ENCODE data around the gene DOC2B. TPM values are rescaled to one million over a fixed set of nuclear protein-coding genes. Genes with fewer than 3 reads are reported as not detected.

Gene DOC2B
- polyA plus RNA-seq (2013) = 0.12 TPM

GRCh38 chr17:181245-182049 is at the start of gene DOC2B:
TSS of gene DOC2B (minus strand) at chr17:181650. CDS start at chr17:181479, 171 bp downstream.
- POLR2A ChIA-PET = no interaction called here
- Histone ChIP-seq H3K27me3 (replicated peaks in 2 of 5; ENCODE audit: control insufficient read depth in 4 of 5, insufficient read depth in 5 of 5, low read length in 4 of 5) (peaks cover 0 to 64% (median 34%) of the 10 kb centered on the region in 5 experiments), H3K4me3 (ENCODE audit: control insufficient read depth in 1 of 7, extremely low read depth in 1 of 7, insufficient read depth in 4 of 7, low read depth in 2 of 7, low read length in 6 of 7) (peak within 1 kb of the TSS; percentile 12 to 65 (median 34)), H3K9me3 (ENCODE audit: control extremely low read depth in 1 of 5, control insufficient read depth in 4 of 5, insufficient read depth in 2 of 5, low read depth in 1 of 5, low read length in 4 of 5) (no peaks in the 10 kb centered on the region), H3K36me3 (ENCODE audit: control insufficient read depth in 4 of 4, insufficient read depth in 4 of 4, low read length in 3 of 4) (no peaks in the 10 kb centered on the region), H3K4me1 (ENCODE audit: control extremely low read depth in 1 of 4, control insufficient read depth in 4 of 4, insufficient read depth in 4 of 4, low read length in 3 of 4) (peaks cover 0 to 41% (median 9%) of the 10 kb centered on the region in 4 experiments), H3K27ac (ENCODE audit: insufficient read depth in 1 of 2, low read depth in 1 of 2, low read length in 2 of 2, poor library complexity in 1 of 2, severe bottlenecking in 2 of 2) (no peak within 1 kb of the TSS)
- peak; percentile 32 to 63 (median 58) for DNase-seq
- CTCF ChIA-PET = interaction anchor here (2.0 to 2.1 kb wide), 2 partner anchors 16 to 519 kb away, joined by 4 read pairs; no protein-coding TSS in a partner anchor
- WGBS (ENCODE audit: insufficient coverage) = 4% methylated on average over 81 of the region's 120 CpGs

DNA sequence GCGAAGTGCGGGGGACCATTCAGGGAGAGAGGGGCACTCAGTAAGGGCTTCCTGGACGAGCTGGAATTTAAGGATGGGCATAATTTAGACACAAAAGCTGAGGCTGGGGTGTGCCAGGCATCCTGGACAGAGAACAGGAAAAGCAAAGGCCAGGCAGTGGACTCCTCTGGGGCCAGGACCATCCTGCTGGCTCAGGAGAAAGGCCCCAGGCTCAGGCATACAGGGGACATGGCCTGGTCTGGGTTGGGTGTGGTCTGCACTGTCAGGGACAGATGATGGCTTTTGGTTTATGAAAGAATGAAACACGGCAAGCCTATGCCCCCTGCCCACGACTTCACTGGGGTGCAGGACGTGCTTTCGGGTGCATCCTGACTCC is 48.9 kb upstream of the DOC2B start:
- H3K9me3 ChIP-seq (ENCODE audit: control extremely low read depth in 1 of 5, control insufficient read depth in 4 of 5, insufficient read depth in 2 of 5, low read depth in 1 of 5, low read length in 4 of 5) = no peaks in the 10 kb centered on the region
- no peak for DNase-seq
- peaks cover 0 to 16% (median 7%) of the 10 kb centered on the region in 5 experiments for H3K27me3 ChIP-seq (replicated peaks in 2 of 5; ENCODE audit: control insufficient read depth in 4 of 5, insufficient read depth in 5 of 5, low read length in 4 of 5)
- ChIA-PET POLR2A (no interaction called here), CTCF (interaction anchor here (1.8 kb wide), 1 partner anchor 31 kb away, joined by 5 read pairs; no protein-coding TSS in a partner anchor)
- no peak overlapping the region for H3K4me3 ChIP-seq (ENCODE audit: control insufficient read depth in 1 of 7, extremely low read depth in 1 of 7, insufficient read depth in 4 of 7, low read depth in 2 of 7, low read length in 6 of 7)
- 98% methylated on average over 7 of the region's 7 CpGs for WGBS (ENCODE audit: insufficient coverage)
- H3K4me1 ChIP-seq (ENCODE audit: control extremely low read depth in 1 of 4, control insufficient read depth in 4 of 4, insufficient read depth in 4 of 4, low read length in 3 of 4) = peaks cover 0 to 11% (median 3%) of the 10 kb centered on the region in 4 experiments
- no peak overlapping the region for H3K27ac ChIP-seq (ENCODE audit: insufficient read depth in 1 of 2, low read depth in 1 of 2, low read length in 2 of 2, poor library complexity in 1 of 2, severe bottlenecking in 2 of 2)
- no peaks in the 10 kb centered on the region for H3K36me3 ChIP-seq (ENCODE audit: control insufficient read depth in 4 of 4, insufficient read depth in 4 of 4, low read length in 3 of 4)

- peaks cover 0 to 10% (median 2%) of the 10 kb centered on the region in 4 experiments for H3K4me1 ChIP-seq (ENCODE audit: control extremely low read depth in 1 of 4, control insufficient read depth in 4 of 4, insufficient read depth in 4 of 4, low read length in 3 of 4)
- H3K4me3 ChIP-seq (ENCODE audit: control insufficient read depth in 1 of 7, extremely low read depth in 1 of 7, insufficient read depth in 4 of 7, low read depth in 2 of 7, low read length in 6 of 7) = no peak overlapping the region
- H3K36me3 ChIP-seq (ENCODE audit: control insufficient read depth in 4 of 4, insufficient read depth in 4 of 4, low read length in 3 of 4) = no peaks in the 10 kb centered on the region
- WGBS (ENCODE audit: insufficient coverage) = 96% methylated on average over 10 of the region's 15 CpGs
- H3K9me3 ChIP-seq (ENCODE audit: control extremely low read depth in 1 of 5, control insufficient read depth in 4 of 5, insufficient read depth in 2 of 5, low read depth in 1 of 5, low read length in 4 of 5) = no peaks in the 10 kb centered on the region
- peaks cover 0 to 15% (median 6%) of the 10 kb centered on the region in 5 experiments for H3K27me3 ChIP-seq (replicated peaks in 2 of 5; ENCODE audit: control insufficient read depth in 4 of 5, insufficient read depth in 5 of 5, low read length in 4 of 5)
- H3K27ac ChIP-seq (ENCODE audit: insufficient read depth in 1 of 2, low read depth in 1 of 2, low read length in 2 of 2, poor library complexity in 1 of 2, severe bottlenecking in 2 of 2) = no peak overlapping the region
- ChIA-PET CTCF (interaction anchor here (1.8 to 2.0 kb wide), 2 partner anchors 9 to 30 kb away, joined by 5 read pairs; no protein-coding TSS in a partner anchor), POLR2A (no interaction called here)
- DNase-seq = no peak
Observed at GRCh38 chr17:229709-230394, 48.4 kb upstream of the DOC2B start.

DNA sequence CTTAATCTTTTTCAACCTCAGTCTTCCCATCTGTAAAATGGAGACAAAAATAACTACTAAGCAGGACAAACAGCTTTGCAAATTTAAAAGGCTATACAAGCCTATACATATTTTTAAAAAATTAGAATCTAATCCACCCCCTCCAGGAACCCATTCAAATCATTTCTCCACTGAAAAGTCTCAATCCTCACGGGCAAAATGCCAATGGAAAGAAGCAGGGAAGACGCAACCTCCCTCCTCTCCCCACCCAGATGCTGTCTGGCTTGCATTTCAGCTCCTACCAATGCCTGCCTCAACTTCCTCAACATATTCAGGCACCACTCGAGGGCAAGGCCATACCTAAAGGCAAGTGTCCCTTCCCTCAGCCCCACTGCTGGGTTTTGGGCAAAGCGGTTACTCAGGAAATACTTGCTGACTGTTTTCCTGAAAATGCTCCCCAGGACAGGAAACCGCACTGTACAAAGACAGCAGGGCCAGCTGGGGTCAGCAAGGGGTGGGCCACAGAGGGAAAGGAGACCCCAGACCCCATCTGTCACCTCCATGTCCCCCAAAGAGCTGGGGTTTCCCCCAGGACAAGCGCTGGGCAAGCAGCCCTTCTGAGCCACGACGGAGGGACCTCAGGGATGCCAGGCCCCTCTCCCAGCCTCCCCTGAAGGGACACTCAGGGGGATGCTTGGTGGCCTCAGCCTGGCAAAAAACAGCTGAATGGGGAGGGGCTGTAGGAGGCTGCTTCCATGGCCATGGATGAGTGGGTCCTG is 47.7 kb upstream of the DOC2B start:
- Histone ChIP-seq H3K4me1 (ENCODE audit: control extremely low read depth in 1 of 4, control insufficient read depth in 4 of 4, insufficient read depth in 4 of 4, low read length in 3 of 4) (peaks cover 0 to 3% (median 0%) of the 10 kb centered on the region in 4 experiments), H3K36me3 (ENCODE audit: control insufficient read depth in 4 of 4, insufficient read depth in 4 of 4, low read length in 3 of 4) (no peaks in the 10 kb centered on the region), H3K4me3 (ENCODE audit: control insufficient read depth in 1 of 7, extremely low read depth in 1 of 7, insufficient read depth in 4 of 7, low read depth in 2 of 7, low read length in 6 of 7) (no peak overlapping the region), H3K9me3 (ENCODE audit: control extremely low read depth in 1 of 5, control insufficient read depth in 4 of 5, insufficient read depth in 2 of 5, low read depth in 1 of 5, low read length in 4 of 5) (no peaks in the 10 kb centered on the region), H3K27ac (ENCODE audit: insufficient read depth in 1 of 2, low read depth in 1 of 2, low read length in 2 of 2, poor library complexity in 1 of 2, severe bottlenecking in 2 of 2) (no peak overlapping the region), H3K27me3 (replicated peaks in 2 of 5; ENCODE audit: control insufficient read depth in 4 of 5, insufficient read depth in 5 of 5, low read length in 4 of 5) (peaks cover 0 to 9% (median 0%) of the 10 kb centered on the region in 5 experiments)
- ChIA-PET POLR2A (no interaction called here), CTCF (interaction anchor here (1.8 to 2.0 kb wide), 2 partner anchors 9 to 29 kb away, joined by 5 read pairs; no protein-coding TSS in a partner anchor)
- DNase-seq = no peak
- 70% methylated on average over 6 of the region's 8 CpGs for WGBS (ENCODE audit: insufficient coverage)

- Histone ChIP-seq H3K9me3 (ENCODE audit: control extremely low read depth in 1 of 5, control insufficient read depth in 4 of 5, insufficient read depth in 2 of 5, low read depth in 1 of 5, low read length in 4 of 5) (no peaks in the 10 kb centered on the region), H3K4me1 (ENCODE audit: control extremely low read depth in 1 of 4, control insufficient read depth in 4 of 4, insufficient read depth in 4 of 4, low read length in 3 of 4) (peaks cover 0 to 3% (median 0%) of the 10 kb centered on the region in 4 experiments), H3K36me3 (ENCODE audit: control insufficient read depth in 4 of 4, insufficient read depth in 4 of 4, low read length in 3 of 4) (no peaks in the 10 kb centered on the region), H3K27ac (ENCODE audit: insufficient read depth in 1 of 2, low read depth in 1 of 2, low read length in 2 of 2, poor library complexity in 1 of 2, severe bottlenecking in 2 of 2) (no peak overlapping the region), H3K4me3 (ENCODE audit: control insufficient read depth in 1 of 7, extremely low read depth in 1 of 7, insufficient read depth in 4 of 7, low read depth in 2 of 7, low read length in 6 of 7) (no peak overlapping the region), H3K27me3 (replicated peaks in 2 of 5; ENCODE audit: control insufficient read depth in 4 of 5, insufficient read depth in 5 of 5, low read length in 4 of 5) (peaks cover 0 to 4% (median 0%) of the 10 kb centered on the region in 5 experiments)
- WGBS (ENCODE audit: insufficient coverage) = 93% methylated on average over 12 of the region's 19 CpGs
- no peak for DNase-seq
- CTCF ChIA-PET = interaction anchor here (2.0 kb wide), 1 partner anchor 11 kb away, joined by 5 read pairs; no protein-coding TSS in a partner anchor
- POLR2A ChIA-PET = no interaction called here
Observed at GRCh38 chr17:227946-228615, 46.6 kb upstream of the DOC2B start.

DNA sequence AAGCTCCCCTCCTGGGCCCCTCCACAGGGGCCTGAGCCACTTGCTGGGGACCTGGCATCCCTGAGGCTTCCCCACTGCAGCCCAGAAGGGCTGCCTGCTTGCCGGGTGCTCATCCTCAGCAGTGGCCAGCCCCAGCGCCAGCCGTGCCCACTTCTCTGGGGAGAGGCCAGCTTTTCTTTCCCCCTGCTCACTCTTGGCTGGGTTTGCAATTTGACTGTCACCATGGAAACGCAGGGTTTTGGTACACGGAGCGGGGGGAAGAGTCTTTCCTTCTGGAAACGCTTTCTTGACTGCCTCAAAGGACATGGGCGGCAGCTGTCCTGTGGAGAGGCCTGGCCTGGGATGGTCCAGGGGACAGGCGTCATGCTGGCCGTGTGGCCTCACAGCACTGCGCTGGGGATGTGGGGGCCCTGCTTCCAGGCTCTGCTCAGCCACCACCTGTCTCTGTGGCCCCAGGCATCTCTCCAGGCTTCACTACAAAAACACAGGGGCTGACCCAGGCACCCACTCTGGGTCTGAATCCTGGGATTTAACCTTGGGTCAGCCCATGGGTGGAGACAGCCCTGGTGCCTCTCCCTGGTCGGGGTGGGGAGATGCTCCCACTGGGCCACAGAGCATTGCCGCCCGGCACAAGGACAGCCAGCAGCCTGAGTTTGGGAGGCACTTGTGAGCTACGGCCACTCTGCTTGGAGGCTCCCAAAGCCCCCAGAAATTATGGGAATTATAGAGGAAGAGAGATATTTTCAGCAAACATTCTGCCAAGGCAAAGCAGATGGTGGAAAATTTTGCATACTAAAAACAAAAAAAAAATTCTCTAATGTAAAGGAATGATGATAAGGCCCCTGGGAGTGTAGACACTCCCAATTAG is 45.9 kb upstream of the DOC2B start:
- Histone ChIP-seq H3K36me3 (ENCODE audit: control insufficient read depth in 4 of 4, insufficient read depth in 4 of 4, low read length in 3 of 4) (no peaks in the 10 kb centered on the region), H3K27me3 (replicated peaks in 2 of 5; ENCODE audit: control insufficient read depth in 4 of 5, insufficient read depth in 5 of 5, low read length in 4 of 5) (peaks cover 0 to 2% (median 0%) of the 10 kb centered on the region in 5 experiments), H3K4me1 (ENCODE audit: control extremely low read depth in 1 of 4, control insufficient read depth in 4 of 4, insufficient read depth in 4 of 4, low read length in 3 of 4) (peaks cover 0 to 3% (median 0%) of the 10 kb centered on the region in 4 experiments), H3K4me3 (ENCODE audit: control insufficient read depth in 1 of 7, extremely low read depth in 1 of 7, insufficient read depth in 4 of 7, low read depth in 2 of 7, low read length in 6 of 7) (no peak overlapping the region), H3K9me3 (ENCODE audit: control extremely low read depth in 1 of 5, control insufficient read depth in 4 of 5, insufficient read depth in 2 of 5, low read depth in 1 of 5, low read length in 4 of 5) (no peaks in the 10 kb centered on the region), H3K27ac (ENCODE audit: insufficient read depth in 1 of 2, low read depth in 1 of 2, low read length in 2 of 2, poor library complexity in 1 of 2, severe bottlenecking in 2 of 2) (no peak overlapping the region)
- DNase-seq = no peak
- WGBS (ENCODE audit: insufficient coverage) = 82% methylated on average over 10 of the region's 15 CpGs
- CTCF ChIA-PET = interaction anchor here (2.0 kb wide), 1 partner anchor 11 kb away, joined by 5 read pairs; no protein-coding TSS in a partner anchor
- POLR2A ChIA-PET = no interaction called here
